Ishikawa (cell line): ENCODE results near the gene KRTAP10-8.

ENCODE experiments used
- CEBPB ChIP-seq: IDR thresholded peaks from 2 replicates; pipeline ENCODE4 v1.6.1; 2012
- CREB1 ChIP-seq: IDR thresholded peaks from 2 replicates; pipeline ENCODE4 v1.6.1; 2012; ENCODE audit warnings: low read depth
- EGR1 ChIP-seq: IDR thresholded peaks from 2 replicates; pipeline ENCODE4 v1.6.1; 2012
- EP300 ChIP-seq: IDR thresholded peaks from 2 replicates; pipeline ENCODE4 v1.6.1; 2012; ENCODE audit warnings: borderline replicate concordance
- FOXM1 ChIP-seq: IDR thresholded peaks from 2 replicates; pipeline ENCODE4 v1.6.1; 2012; ENCODE audit warnings: low read depth, borderline replicate concordance
- MAX ChIP-seq: IDR thresholded peaks from 2 replicates; pipeline ENCODE4 v1.6.1; 2012
- NFIC ChIP-seq: IDR thresholded peaks from 2 replicates; pipeline ENCODE4 v1.6.1; 2012
- RAD21 ChIP-seq: IDR thresholded peaks from 2 replicates; pipeline ENCODE4 v1.6.1; 2012; ENCODE audit warnings: low read depth
- REST ChIP-seq: IDR thresholded peaks from 2 replicates; pipeline ENCODE4 v1.6.1; 2012; ENCODE audit warnings: low read depth, mild to moderate bottlenecking
- TAF1 ChIP-seq: IDR thresholded peaks from 2 replicates; pipeline ENCODE4 v1.6.1; 2012; ENCODE audit warnings: low read depth, mild to moderate bottlenecking
- TCF12 ChIP-seq: IDR thresholded peaks from 2 replicates; pipeline ENCODE4 v1.6.1; 2012; ENCODE audit warnings: low read depth
- TEAD4 ChIP-seq: IDR thresholded peaks from 2 replicates; pipeline ENCODE4 v1.6.1; 2012
- USF1 ChIP-seq: IDR thresholded peaks from 2 replicates; pipeline ENCODE4 v1.6.1; 2012
- YY1 ChIP-seq: IDR thresholded peaks from 2 replicates; pipeline ENCODE4 v1.6.1; 2012; ENCODE audit warnings: low read depth
- ZBTB7A ChIP-seq: IDR thresholded peaks from 2 replicates; pipeline ENCODE4 v1.6.1; 2012; ENCODE audit warnings: low read depth

The KRTAP10-8 gene

GRCh38 chr21:44613386-44614155, 1.7 kb downstream of the KRTAP10-8 start:
- TF ChIP-seq CEBPB (no peak), ZBTB7A (no peak), USF1 (no peak), CREB1 (no peak), TCF12 (no peak), EP300 (no peak), EGR1 (no peak), TEAD4 (no peak), YY1 (no peak), REST (no peak), MAX (no peak), TAF1 (no peak), RAD21 (no peak), FOXM1 (no peak), NFIC (no peak)

- TF ChIP-seq MAX (no peak), USF1 (no peak), RAD21 (no peak), FOXM1 (no peak), EP300 (no peak), ZBTB7A (no peak), TAF1 (no peak), EGR1 (no peak), CREB1 (no peak), YY1 (no peak), TEAD4 (no peak), NFIC (no peak), CEBPB (no peak), REST (no peak), TCF12 (no peak)
These were observed 2.3 kb downstream of the KRTAP10-8 start for GRCh38 chr21:44614161-44614631.

- no peak for TF ChIP-seq NFIC
- TF ChIP-seq EP300, result no peak
- no peak for TF ChIP-seq CEBPB
- TF ChIP-seq YY1, result no peak
These were observed 3.1 kb downstream of the KRTAP10-8 start for GRCh38 chr21:44614961-44615391.

- no peak for TF ChIP-seq CEBPB
- TF ChIP-seq RAD21, result no peak
These were observed 3.6 kb downstream of the KRTAP10-8 start for GRCh38 chr21:44615466-44615865.

GRCh38 chr21:44615911-44616590, 4.2 kb downstream of the KRTAP10-8 start:
- TF ChIP-seq CREB1 (no peak), USF1 (no peak), ZBTB7A (no peak), EP300 (no peak), EGR1 (no peak), FOXM1 (no peak), MAX (no peak), REST (no peak), YY1 (no peak), TCF12 (no peak), CEBPB (no peak), NFIC (no peak), RAD21 (no peak), TAF1 (no peak), TEAD4 (no peak)
